ENCODE results near the gene UBASH3A. TPM values are rescaled to one million over a fixed set of nuclear protein-coding genes. Genes with fewer than 3 reads are reported as not detected.

Gene UBASH3A
- total and polyA plus RNA-seq, 4 donors, result 0.58 to 0.88 (median 0.67) TPM

DNA sequence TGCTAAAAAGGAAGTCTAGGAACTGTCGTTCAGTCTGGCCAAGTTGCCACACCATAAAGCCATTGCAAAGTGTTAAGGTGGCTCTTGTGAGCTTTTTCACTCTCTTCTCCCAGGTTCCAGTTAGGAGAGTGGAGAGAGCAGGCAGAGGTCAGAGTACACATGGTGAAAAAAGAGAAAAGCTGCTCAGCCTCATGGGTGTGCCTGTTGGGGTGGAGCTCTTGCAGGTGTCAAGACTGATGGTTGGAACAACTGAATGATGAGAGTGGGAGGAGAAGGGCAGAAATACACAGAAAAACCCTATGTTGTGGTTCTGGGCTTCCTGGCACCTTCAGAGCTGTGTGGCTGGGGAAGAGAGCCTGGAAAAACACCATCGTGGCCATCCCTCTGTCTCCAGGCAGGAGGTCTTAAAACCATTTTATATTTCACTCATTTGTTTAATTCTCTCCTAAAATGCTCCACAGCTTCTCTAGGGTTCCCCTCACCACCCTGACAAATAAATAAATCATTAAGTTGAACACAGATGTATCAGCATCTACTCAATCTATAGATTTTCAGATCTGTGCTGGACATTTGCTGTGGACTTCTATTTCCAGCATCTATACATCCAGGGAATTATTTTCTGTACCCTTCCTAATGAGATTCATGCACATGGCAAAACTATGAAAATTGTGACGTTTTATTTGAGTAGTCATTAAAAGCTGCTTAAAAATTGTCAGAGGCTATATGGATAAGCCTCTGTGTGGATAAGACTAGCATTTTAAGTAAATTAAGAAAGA, 17.5 kb downstream of the UBASH3A start:
- Histone ChIP-seq H3K4me3 (no peak overlapping the region), H3K27me3 (ENCODE audit: control insufficient read depth in 3 of 3, insufficient read depth in 3 of 3, low read length in 2 of 3) (peaks cover 0 to 2% (median 0%) of the 10 kb centered on the region in 3 donors), H3K9ac (ENCODE audit: insufficient read depth in 1 of 2, low read length in 2 of 2) (no peak overlapping the region), H3K9me3 (ENCODE audit: control insufficient read depth in 4 of 4, insufficient read depth in 3 of 4, low read length in 3 of 4) (peaks cover 0 to 2% (median 0%) of the 10 kb centered on the region in 4 donors), H3K27ac (ENCODE audit: low read depth in 1 of 2, low read length in 1 of 2) (no peak overlapping the region), H3K4me1 (ENCODE audit: control insufficient read depth in 5 of 5, insufficient read depth in 5 of 5, low read length in 5 of 5) (no peaks in the 10 kb centered on the region), H3K36me3 (ENCODE audit: control insufficient read depth in 4 of 4, insufficient read depth in 4 of 4, low read length in 4 of 4) (no peaks in the 10 kb centered on the region)
- DNase-seq (no peak), ATAC-seq (ENCODE audit: insufficient read depth, low FRiP score) (no peak)
- WGBS, 2 donors, result 58 to 74% methylated on average over 3 of the region's 3 CpGs
- TF ChIP-seq, protein P1, sequence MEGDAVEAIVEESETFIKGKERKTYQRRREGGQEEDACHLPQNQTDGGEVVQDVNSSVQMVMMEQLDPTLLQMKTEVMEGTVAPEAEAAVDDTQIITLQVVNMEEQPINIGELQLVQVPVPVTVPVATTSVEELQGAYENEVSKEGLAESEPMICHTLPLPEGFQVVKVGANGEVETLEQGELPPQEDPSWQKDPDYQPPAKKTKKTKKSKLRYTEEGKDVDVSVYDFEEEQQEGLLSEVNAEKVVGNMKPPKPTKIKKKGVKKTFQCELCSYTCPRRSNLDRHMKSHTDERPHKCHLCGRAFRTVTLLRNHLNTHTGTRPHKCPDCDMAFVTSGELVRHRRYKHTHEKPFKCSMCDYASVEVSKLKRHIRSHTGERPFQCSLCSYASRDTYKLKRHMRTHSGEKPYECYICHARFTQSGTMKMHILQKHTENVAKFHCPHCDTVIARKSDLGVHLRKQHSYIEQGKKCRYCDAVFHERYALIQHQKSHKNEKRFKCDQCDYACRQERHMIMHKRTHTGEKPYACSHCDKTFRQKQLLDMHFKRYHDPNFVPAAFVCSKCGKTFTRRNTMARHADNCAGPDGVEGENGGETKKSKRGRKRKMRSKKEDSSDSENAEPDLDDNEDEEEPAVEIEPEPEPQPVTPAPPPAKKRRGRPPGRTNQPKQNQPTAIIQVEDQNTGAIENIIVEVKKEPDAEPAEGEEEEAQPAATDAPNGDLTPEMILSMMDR (IDR thresholded peaks at IDR 0.05; ENCODE audit: control extremely low read depth, extremely low read depth), result no peak

GRCh38 chr21:42423197-42423675, 19.5 kb downstream of the UBASH3A start:
- H3K27me3 ChIP-seq (ENCODE audit: control insufficient read depth in 3 of 3, insufficient read depth in 3 of 3, low read length in 2 of 3), result no peaks in the 10 kb centered on the region
- DNase-seq (no peak), ATAC-seq (ENCODE audit: insufficient read depth, low FRiP score) (no peak)
- no peak overlapping the region for H3K4me3 ChIP-seq
- TF ChIP-seq, protein P1 (IDR thresholded peaks at IDR 0.05; ENCODE audit: control extremely low read depth, extremely low read depth), result no peak
- no peaks in the 10 kb centered on the region for H3K4me1 ChIP-seq (ENCODE audit: control insufficient read depth in 5 of 5, insufficient read depth in 5 of 5, low read length in 5 of 5)
- H3K9ac ChIP-seq (ENCODE audit: insufficient read depth in 1 of 2, low read length in 2 of 2), result no peak overlapping the region
- no peak overlapping the region for H3K27ac ChIP-seq (ENCODE audit: low read depth in 1 of 2, low read length in 1 of 2)
- H3K9me3 ChIP-seq (ENCODE audit: control insufficient read depth in 4 of 4, insufficient read depth in 3 of 4, low read length in 3 of 4), result peaks cover 0 to 1% (median 0%) of the 10 kb centered on the region in 4 donors
- 64 to 75% methylated on average over 10 of the region's 10 CpGs for WGBS, 2 donors
- H3K36me3 ChIP-seq (ENCODE audit: control insufficient read depth in 4 of 4, insufficient read depth in 4 of 4, low read length in 4 of 4), result no peaks in the 10 kb centered on the region

DNA sequence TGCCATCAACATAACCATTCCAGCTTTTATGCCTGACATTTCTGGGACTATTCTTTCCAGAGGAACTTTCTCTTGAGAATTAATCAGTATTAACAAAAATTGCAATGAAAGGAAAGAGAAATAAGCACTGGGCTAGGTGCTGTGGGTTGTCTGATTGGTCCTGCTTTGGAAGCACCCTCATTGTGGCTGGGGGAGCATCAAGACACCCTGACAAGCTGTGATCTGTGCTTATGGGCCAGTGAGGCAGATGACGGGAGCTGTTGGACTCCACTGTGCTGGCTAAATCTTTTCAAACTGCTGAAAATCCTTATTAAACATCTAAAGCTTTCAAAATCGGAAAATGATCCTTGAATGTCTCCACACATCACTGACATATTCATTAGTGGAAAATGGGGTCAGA, 20.0 kb downstream of the UBASH3A start:
- WGBS, 2 donors, result 81 to 92% methylated on average over 2 of the region's 2 CpGs
- no peak for ATAC-seq (ENCODE audit: insufficient read depth, low FRiP score)

More for the DNA sequence above, 20.0 kb downstream of the UBASH3A start:
- Histone ChIP-seq H3K27ac (ENCODE audit: low read depth in 1 of 2, low read length in 1 of 2) (no peak overlapping the region), H3K9me3 (ENCODE audit: control insufficient read depth in 4 of 4, insufficient read depth in 3 of 4, low read length in 3 of 4) (no peaks in the 10 kb centered on the region), H3K27me3 (ENCODE audit: control insufficient read depth in 3 of 3, insufficient read depth in 3 of 3, low read length in 2 of 3) (no peaks in the 10 kb centered on the region), H3K9ac (ENCODE audit: insufficient read depth in 1 of 2, low read length in 2 of 2) (no peak overlapping the region), H3K36me3 (ENCODE audit: control insufficient read depth in 4 of 4, insufficient read depth in 4 of 4, low read length in 4 of 4) (no peaks in the 10 kb centered on the region), H3K4me3 (no peak overlapping the region), H3K4me1 (ENCODE audit: control insufficient read depth in 5 of 5, insufficient read depth in 5 of 5, low read length in 5 of 5) (no peaks in the 10 kb centered on the region)
- TF ChIP-seq, protein P1 (IDR thresholded peaks at IDR 0.05; ENCODE audit: control extremely low read depth, extremely low read depth), result no peak
- DNase-seq, result no peak
